ENCODE results near the gene KIAA1671.

KIAA1671 gene

DNA sequence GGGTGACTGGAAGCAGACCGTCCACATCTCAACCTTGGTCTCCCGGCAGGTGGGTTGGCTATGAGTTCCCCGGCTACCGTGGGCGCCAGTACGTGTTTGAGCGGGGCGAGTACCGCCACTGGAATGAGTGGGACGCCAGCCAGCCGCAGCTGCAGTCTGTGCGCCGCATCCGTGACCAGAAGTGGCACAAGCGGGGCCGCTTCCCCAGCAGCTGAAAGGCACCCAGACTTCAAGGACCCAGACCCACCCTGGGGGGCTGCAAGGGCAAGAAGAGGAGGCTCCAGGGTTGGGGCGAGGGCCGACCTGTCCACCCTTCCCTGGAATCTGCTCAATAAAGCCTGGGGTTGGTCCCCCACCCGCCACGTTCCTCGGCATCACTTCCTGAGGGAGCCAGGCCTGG is 254.5 kb downstream of the KIAA1671 start:
- FAIRE-seq, result no peak
- TF ChIP-seq PAX5 (IDR thresholded peaks at IDR 0.05; ENCODE audit: insufficient read depth, low read length, severe bottlenecking) (no peak), POLR2A (IDR thresholded peaks at IDR 0.05; ENCODE audit: low read depth, low read length) (no peak), SPI1 (IDR thresholded peaks at IDR 0.05; ENCODE audit: low read depth, low read length) (no peak), POLR2AphosphoS5 (IDR thresholded peaks at IDR 0.05; ENCODE audit: low read depth, low read length) (no peak), TAF1 (IDR thresholded peaks at IDR 0.05; ENCODE audit: low read depth, low read length) (no peak), POU2F2 (IDR thresholded peaks at IDR 0.05; ENCODE audit: low read depth, low read length) (no peak)
- no peak for DNase-seq (ENCODE audit: insufficient read length, low spot score)

DNA sequence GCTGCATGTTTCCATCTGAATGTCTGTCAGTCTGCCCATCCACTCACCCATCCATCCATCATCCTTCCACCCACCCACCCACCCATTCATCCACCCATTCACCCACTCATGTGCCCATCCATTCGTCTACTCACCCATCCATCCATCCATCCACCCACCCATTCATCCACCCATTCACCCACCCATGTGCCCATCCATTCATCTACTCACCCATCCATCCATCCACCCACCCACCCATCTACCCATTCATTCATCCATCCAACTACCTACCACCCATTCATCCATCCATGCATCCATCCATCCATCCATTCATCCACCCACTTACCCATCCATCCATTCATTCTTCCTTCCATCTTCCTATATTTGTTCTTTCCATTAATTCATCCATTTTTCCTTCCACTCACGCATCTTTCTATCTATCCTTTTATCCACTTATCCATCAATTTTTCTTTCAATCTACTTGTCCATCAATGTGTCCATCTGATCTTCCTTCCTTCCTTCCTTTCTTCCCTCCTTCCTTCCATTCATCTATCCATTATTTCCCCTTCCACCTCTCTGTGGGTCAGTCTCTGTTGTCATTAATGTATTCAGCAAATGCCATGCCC is 255.1 kb downstream of the KIAA1671 start:
- no peak for FAIRE-seq
- no peak for DNase-seq (ENCODE audit: insufficient read length, low spot score)
- TF ChIP-seq TAF1 (IDR thresholded peaks at IDR 0.05; ENCODE audit: low read depth, low read length) (no peak), PAX5 (IDR thresholded peaks at IDR 0.05; ENCODE audit: insufficient read depth, low read length, severe bottlenecking) (no peak), POLR2AphosphoS5 (IDR thresholded peaks at IDR 0.05; ENCODE audit: low read depth, low read length) (no peak), POU2F2 (IDR thresholded peaks at IDR 0.05; ENCODE audit: low read depth, low read length) (no peak), SPI1 (IDR thresholded peaks at IDR 0.05; ENCODE audit: low read depth, low read length) (no peak), POLR2A (IDR thresholded peaks at IDR 0.05; ENCODE audit: low read depth, low read length) (no peak)

DNA sequence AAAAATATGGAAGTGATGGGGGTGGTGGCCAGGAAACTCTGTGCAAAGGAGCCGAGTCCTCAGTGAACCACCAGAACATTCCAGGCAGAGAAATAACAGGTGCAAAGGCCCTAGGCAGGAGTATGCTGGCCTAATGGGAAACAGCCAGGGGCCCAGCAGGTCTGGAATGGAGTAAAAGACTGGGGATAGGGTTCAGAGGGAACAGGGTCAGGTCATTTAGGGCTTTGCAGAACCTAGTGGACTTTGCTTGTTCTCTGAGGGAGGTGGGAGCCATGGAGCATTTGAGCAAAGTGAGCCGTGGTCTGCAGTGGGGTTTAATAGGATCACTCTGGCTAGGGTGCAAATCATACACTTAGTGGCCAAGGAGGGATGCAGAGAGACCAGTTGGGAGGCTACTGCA is 255.8 kb downstream of the KIAA1671 start:
- TF ChIP-seq POU2F2 (IDR thresholded peaks at IDR 0.05; ENCODE audit: low read depth, low read length), result no peak
- TF ChIP-seq PAX5 (IDR thresholded peaks at IDR 0.05; ENCODE audit: insufficient read depth, low read length, severe bottlenecking), result no peak
- no peak for TF ChIP-seq SPI1 (IDR thresholded peaks at IDR 0.05; ENCODE audit: low read depth, low read length)
- no peak for TF ChIP-seq POLR2AphosphoS5 (IDR thresholded peaks at IDR 0.05; ENCODE audit: low read depth, low read length)
- TF ChIP-seq POLR2A (IDR thresholded peaks at IDR 0.05; ENCODE audit: low read depth, low read length), result no peak
- no peak for TF ChIP-seq TAF1 (IDR thresholded peaks at IDR 0.05; ENCODE audit: low read depth, low read length)
- no peak for DNase-seq (ENCODE audit: insufficient read length, low spot score)
- no peak for FAIRE-seq

DNA sequence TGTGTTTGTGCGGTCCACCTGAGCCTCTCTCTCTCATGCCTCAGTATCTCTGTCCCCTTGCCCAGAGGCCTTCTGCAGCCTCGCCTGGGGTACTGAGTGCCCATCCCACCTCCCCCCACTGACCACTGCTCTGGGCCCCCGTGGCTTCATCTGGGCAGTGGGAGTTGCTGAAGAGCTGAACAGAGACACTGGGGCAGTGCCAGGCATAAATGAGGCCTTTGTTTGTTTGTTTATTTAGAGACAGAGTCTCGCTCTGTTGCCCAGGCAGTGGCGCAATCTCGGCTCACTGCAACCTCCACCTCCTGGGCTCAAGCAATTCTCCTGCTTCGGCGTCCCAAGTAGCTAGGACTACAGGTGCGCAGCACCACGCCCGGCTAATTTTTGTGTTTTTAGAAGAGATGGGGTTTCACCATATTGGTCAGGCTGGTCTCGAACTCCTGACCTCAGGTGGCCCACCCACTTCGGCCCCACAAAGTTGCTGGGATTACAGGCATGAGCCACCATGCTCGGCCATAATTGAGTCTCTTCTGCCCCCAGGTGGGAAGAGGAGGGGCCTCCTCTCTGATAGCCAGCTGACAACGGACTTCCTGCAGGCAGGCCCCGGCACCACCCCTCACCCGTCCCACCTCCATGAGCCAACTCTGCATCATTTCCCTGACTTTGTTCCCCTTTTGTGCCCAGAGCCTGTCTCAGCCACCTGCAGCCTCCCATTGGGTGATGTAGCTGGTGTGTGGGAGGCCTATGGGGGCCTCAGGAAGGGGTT is 256.4 kb downstream of the KIAA1671 start:
- TF ChIP-seq POLR2AphosphoS5 (IDR thresholded peaks at IDR 0.05; ENCODE audit: low read depth, low read length), result no peak
- TF ChIP-seq POU2F2 (IDR thresholded peaks at IDR 0.05; ENCODE audit: low read depth, low read length), result no peak
- TF ChIP-seq POLR2A (IDR thresholded peaks at IDR 0.05; ENCODE audit: low read depth, low read length), result no peak
- TF ChIP-seq TAF1 (IDR thresholded peaks at IDR 0.05; ENCODE audit: low read depth, low read length), result no peak
- TF ChIP-seq PAX5 (IDR thresholded peaks at IDR 0.05; ENCODE audit: insufficient read depth, low read length, severe bottlenecking), result no peak
- TF ChIP-seq SPI1 (IDR thresholded peaks at IDR 0.05; ENCODE audit: low read depth, low read length), result no peak
- no peak for FAIRE-seq
- no peak for DNase-seq (ENCODE audit: insufficient read length, low spot score)

DNA sequence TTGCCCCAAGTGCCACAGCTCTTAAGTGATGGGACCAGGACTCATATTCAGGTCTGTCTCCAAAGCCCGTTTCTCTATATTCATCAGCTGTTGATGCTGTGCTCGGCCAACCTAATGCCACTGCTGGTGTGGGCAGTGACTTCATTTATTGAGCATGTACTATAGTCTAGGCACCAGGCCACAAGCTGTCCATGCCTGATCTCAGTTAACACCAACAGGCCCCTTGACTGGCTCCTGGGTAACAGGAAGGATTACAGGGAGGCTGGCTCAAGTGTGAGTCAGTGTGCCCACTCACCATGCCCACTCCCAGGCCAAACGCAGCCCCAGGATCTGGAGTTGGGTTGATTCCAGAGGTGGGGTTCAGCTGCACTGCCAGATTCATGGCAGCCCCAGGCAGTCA is 258.3 kb downstream of the KIAA1671 start:
- no peak for TF ChIP-seq POLR2A (IDR thresholded peaks at IDR 0.05; ENCODE audit: low read depth, low read length)
- DNase-seq (ENCODE audit: insufficient read length, low spot score) (no peak), FAIRE-seq (no peak)

DNA sequence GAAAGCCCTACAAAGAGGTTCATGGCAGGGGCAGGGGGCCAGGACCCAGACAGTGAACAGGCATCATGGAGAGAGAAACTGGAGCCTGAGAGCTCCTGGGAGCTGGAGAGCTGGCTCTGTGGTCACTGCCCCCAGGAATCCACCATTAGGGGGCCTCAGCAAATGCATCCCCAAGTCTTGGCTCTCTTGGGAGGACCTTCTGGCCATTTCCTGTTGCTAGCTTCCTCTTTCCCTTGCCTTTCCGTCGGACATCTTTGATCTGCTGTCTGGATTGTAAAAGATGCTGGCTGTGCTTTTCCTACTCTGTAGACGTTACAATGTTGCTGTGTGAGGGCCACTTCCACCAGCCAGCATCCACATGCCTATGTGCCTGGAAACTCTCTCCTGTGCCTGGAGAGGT is 259.8 kb downstream of the KIAA1671 start:
- no peak for TF ChIP-seq SPI1 (IDR thresholded peaks at IDR 0.05; ENCODE audit: low read depth, low read length)
- no peak for TF ChIP-seq TAF1 (IDR thresholded peaks at IDR 0.05; ENCODE audit: low read depth, low read length)
- TF ChIP-seq POLR2AphosphoS5 (IDR thresholded peaks at IDR 0.05; ENCODE audit: low read depth, low read length), result no peak
- TF ChIP-seq PAX5 (IDR thresholded peaks at IDR 0.05; ENCODE audit: insufficient read depth, low read length, severe bottlenecking), result no peak
- no peak for TF ChIP-seq POU2F2 (IDR thresholded peaks at IDR 0.05; ENCODE audit: low read depth, low read length)
- no peak for TF ChIP-seq POLR2A (IDR thresholded peaks at IDR 0.05; ENCODE audit: low read depth, low read length)
- no peak for DNase-seq (ENCODE audit: insufficient read length, low spot score)
- FAIRE-seq, result no peak

DNA sequence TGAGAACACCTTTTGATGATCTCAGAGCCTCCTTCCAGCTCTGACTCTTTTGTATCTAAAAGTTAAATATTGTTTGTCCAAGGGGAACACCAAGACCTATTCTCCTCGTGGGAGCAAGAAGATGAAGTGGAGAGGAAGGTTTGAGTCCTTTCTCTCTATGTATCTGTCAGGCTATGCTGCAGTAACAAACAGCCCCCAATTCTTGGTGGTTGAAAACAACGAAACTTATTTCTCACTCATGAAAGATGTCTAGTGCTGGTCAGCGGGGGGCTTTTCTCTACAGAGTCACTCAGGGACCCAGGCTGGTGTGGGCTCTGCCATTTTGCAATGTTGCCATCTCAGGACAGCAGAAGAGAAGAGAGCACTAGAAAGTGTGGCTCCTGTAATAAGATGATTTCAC is 260.7 kb downstream of the KIAA1671 start:
- no peak for FAIRE-seq
- no peak for TF ChIP-seq TAF1 (IDR thresholded peaks at IDR 0.05; ENCODE audit: low read depth, low read length)
- no peak for TF ChIP-seq POLR2AphosphoS5 (IDR thresholded peaks at IDR 0.05; ENCODE audit: low read depth, low read length)
- TF ChIP-seq POLR2A (IDR thresholded peaks at IDR 0.05; ENCODE audit: low read depth, low read length), result no peak
- TF ChIP-seq PAX5 (IDR thresholded peaks at IDR 0.05; ENCODE audit: insufficient read depth, low read length, severe bottlenecking), result no peak
- no peak for TF ChIP-seq POU2F2 (IDR thresholded peaks at IDR 0.05; ENCODE audit: low read depth, low read length)
- TF ChIP-seq SPI1 (IDR thresholded peaks at IDR 0.05; ENCODE audit: low read depth, low read length), result no peak
- no peak for DNase-seq (ENCODE audit: insufficient read length, low spot score)

DNA sequence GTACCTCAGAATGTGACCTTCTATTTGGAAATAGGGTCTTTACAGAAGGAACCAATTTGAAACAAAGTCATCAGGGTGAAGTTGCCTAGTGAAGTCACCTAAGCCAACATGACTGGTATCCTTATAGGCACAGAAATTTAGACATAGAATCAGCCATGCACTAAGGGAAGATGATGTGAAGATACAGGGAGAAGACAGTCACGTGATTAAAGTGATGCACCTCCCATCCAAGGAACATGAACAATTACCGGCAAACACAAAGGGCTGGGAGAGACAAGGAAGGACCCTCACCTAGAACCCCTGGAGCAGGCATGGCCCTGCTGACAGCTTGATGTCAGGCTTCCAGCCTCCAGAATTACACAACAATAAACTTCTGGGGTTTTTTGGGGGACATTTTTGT is 263.7 kb downstream of the KIAA1671 start:
- DNase-seq (ENCODE audit: insufficient read length, low spot score) (no peak), FAIRE-seq (no peak)
- TF ChIP-seq POLR2A (IDR thresholded peaks at IDR 0.05; ENCODE audit: low read depth, low read length), result no peak
- TF ChIP-seq SPI1 (IDR thresholded peaks at IDR 0.05; ENCODE audit: low read depth, low read length), result no peak
- TF ChIP-seq TAF1 (IDR thresholded peaks at IDR 0.05; ENCODE audit: low read depth, low read length), result no peak
- no peak for TF ChIP-seq POU2F2 (IDR thresholded peaks at IDR 0.05; ENCODE audit: low read depth, low read length)

DNA sequence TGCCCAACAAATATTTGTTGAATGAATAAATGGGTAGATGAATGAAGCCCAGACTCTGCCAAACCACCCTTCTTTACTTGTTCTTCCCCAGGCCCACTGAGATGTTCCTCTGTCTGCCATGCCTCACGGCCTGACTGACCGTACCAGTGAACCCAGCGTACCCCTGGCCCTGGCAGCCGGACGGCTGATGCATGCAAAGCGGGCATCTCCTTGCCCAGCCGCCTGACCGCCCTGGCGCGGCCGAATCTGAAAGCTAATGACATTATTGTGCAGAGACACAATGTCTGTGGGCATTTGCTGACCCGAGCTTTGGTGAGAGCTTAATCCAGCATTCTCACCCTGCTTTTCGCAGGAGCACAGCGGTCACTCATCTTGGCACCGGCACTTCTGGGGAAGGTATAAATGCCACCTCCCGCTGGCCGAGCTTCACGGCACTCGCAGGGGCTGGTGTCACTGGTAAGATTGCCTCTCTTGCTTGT is 266.7 kb downstream of the KIAA1671 start, which contains the start of gene CRYBB2:
Gene CRYBB2 (plus strand): TSS at position 429 of the 479 bp plus-strand sequence. CDS start 1,791 bp downstream, outside the sequence.
- TF ChIP-seq TAF1 (IDR thresholded peaks at IDR 0.05; ENCODE audit: low read depth, low read length), result no peak
- TF ChIP-seq POLR2AphosphoS5 (IDR thresholded peaks at IDR 0.05; ENCODE audit: low read depth, low read length), result no peak
- no peak for TF ChIP-seq SPI1 (IDR thresholded peaks at IDR 0.05; ENCODE audit: low read depth, low read length)
- no peak for TF ChIP-seq POU2F2 (IDR thresholded peaks at IDR 0.05; ENCODE audit: low read depth, low read length)
- TF ChIP-seq POLR2A (IDR thresholded peaks at IDR 0.05; ENCODE audit: low read depth, low read length), result no peak
- TF ChIP-seq PAX5 (IDR thresholded peaks at IDR 0.05; ENCODE audit: insufficient read depth, low read length, severe bottlenecking), result no peak
- FAIRE-seq (no peak), DNase-seq (ENCODE audit: insufficient read length, low spot score) (no peak)

Measured in GM12891 (cell line).